Stimulated activated CD8-positive, alpha-beta memory T cell treated with anti-CD3 and anti-CD28 coated beads, Interleukin-15, amount 100 ng/mL, for 1 hour (primary cell): ENCODE measurements around the gene CGNL1.

ENCODE experiments used
- DNase-seq: peaks from one replicate; pipeline ENCODE4 v3.0.0-alpha.2; 2020; ENCODE audit warnings: low read depth

CGNL1 gene

DNA sequence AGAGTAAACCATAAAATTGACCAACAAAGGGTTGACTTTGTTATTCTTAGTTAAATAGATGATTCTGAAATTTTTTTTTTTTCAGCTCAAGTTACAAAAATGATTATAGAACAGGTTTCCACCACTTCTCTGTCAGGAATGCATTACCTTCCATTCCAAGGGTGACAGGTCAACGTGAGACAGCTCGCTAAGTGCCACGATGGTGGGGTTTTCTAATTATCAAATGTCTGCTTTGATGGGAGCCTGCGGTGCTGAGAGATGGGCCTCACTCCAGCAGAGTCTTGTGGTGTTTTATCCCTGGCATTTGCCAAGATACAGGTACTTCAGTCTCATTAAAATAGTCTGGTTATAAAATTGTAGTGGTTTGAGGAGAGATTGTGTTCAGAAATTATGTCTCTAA lies 80.3 kb downstream of the CGNL1 start:
- no peak for DNase-seq

GRCh38 chr15:57457726-57458125 lies 81.4 kb downstream of the CGNL1 start:
- no peak for DNase-seq

GRCh38 chr15:57458356-57458781 lies 82.1 kb downstream of the CGNL1 start:
- DNase-seq: no peak

DNA sequence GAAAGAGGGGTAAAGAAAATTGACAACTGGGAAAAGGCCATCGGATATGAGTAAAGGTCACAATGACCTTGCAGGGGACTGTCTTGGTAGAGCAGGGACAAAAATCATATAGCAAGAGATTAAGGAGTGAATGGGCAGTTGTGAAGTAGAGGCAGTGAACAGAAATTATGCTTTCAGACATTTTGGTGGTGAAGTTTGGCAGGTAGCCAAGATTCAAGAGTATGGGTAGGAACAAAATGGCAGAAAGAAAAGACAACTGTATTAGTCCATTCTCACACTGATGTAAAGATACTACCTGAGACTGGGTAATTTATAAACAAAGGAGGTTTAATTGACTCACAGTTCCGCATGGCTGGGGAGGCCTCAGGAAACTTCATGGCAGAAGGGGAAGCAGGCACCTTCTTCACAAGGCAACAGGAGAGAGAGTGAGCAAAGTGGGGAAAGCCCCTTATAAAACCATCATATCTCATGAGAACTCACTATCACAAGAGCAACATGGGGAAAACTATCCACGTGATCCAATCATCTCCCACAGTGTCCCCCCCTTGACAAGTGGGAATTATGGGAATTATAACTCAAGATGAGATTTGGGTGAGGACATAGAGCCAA lies 84.0 kb downstream of the CGNL1 start:
- no peak for DNase-seq

DNA sequence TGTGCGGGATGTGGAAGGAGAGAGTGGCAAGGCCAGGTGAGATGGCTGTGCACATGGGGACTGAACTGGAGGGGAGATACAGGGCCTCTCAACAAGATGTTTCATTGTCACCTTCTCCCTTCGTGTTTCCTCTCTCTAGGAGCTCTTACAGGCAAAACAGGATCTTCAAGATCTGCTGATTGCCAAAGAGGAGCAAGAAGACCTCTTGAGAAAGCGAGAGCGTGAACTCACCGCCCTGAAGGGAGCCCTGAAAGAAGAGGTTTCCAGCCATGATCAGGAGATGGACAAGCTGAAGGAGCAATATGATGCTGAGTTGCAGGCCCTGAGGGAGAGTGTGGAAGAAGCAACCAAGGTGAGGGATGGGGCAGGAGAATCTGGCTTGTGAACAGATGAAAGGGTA lies 85.2 kb downstream of the CGNL1 start:
- DNase-seq: no peak

DNA sequence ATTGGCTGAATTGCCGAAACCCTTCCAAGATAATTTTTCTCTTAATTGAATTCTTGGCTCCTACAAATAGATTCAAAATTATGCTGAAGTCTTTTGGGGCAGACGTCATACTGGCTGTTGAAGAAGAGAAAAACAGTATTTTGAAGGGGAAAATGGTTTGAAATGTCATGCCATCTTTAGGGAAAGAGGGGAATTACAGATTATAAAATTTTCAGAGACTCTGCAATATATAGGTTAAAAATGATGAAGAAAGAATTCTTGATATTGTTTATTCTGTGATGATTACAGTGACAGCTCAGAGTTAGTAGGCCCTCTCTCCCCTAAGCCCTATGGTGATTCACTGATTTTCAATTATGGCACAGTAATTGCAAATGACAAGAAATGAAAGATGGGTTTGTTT lies 86.1 kb downstream of the CGNL1 start:
- no peak for DNase-seq

- no peak for DNase-seq
These were observed 87.1 kb downstream of the CGNL1 start for GRCh38 chr15:57463360-57463759.

GRCh38 chr15:57464480-57464879 lies 88.2 kb downstream of the CGNL1 start:
- no peak for DNase-seq

- DNase-seq: no peak
These were observed 92.2 kb downstream of the CGNL1 start for GRCh38 chr15:57468486-57468885.

GRCh38 chr15:57470543-57470942 lies 94.2 kb downstream of the CGNL1 start:
- DNase-seq: no peak

DNA sequence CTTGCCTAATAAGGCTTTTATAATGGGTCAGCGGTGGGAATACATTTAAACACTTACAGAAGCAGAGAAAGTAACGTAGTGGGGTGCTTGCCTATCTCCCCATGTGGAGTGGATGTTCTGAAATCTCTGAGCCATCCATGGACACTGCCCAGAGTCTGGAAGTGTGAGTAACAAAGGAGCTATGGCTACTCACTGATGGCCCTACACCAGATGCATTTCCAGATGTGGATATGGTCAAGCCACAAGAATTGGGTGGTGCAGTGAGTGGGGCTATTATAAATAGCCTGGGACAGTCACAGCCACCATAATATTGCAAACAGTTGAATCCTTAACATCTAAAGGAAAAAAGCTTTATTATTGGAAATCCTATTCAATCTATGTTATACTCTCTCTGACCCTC lies 96.6 kb downstream of the CGNL1 start:
- no peak for DNase-seq

DNA sequence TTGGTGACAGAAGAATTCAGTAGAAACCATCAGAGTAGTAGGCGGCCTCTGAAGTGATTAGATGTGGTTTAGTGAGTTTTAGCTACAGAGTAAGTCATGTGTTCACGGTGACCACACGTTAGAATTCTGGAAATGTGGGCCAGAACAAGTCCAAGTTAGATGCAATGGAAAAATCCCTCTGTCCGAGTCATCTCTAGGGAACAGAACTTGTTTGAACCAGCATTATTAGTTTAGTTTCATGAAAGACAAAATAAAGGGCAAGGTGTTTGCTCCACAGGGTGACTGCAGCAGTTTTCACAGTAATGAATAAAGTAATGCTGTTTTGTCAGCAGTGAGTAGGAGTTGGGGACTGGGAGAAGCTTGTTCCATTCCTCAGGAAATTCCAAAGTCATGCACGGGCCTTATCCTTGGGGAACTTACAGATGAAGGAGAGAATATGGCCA lies 100.2 kb downstream of the CGNL1 start:
- DNase-seq: no peak

- no peak for DNase-seq
These were observed 101.6 kb downstream of the CGNL1 start for GRCh38 chr15:57477736-57478522.

GRCh38 chr15:57479005-57479404 lies 102.7 kb downstream of the CGNL1 start:
- no peak for DNase-seq

DNA sequence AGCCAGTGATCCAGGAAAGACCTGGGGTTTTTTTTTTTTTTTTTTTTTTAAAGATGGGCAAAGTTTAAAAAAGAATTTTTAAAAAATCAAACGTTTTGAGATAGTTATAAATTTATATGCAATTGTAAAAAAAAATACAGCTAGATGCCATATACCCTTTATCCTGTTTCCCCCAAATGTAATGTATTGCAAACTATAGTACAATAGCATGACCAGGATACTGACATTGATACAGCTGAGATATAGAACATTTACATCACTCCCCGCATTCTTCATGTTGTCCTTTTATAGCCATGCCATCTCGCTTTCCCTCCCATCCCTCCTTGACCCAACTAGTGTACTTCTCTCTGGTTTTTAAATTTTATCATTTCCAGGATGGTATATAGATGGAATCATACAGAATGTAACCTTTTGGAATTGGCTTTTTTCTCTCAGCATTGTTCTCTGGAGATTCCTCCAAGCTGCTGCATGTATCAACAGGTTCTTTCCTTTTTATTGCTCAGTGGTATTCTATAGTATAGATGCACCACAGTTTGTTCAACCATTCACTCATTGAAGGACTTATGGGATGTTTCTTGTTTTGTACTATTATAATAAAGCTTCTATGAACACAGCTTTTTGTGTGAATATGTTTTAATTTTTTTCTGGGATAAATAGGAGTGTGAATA lies 104.9 kb downstream of the CGNL1 start:
- no peak for DNase-seq

GRCh38 chr15:57485869-57486268 lies 109.6 kb downstream of the CGNL1 start:
- DNase-seq: no peak

DNA sequence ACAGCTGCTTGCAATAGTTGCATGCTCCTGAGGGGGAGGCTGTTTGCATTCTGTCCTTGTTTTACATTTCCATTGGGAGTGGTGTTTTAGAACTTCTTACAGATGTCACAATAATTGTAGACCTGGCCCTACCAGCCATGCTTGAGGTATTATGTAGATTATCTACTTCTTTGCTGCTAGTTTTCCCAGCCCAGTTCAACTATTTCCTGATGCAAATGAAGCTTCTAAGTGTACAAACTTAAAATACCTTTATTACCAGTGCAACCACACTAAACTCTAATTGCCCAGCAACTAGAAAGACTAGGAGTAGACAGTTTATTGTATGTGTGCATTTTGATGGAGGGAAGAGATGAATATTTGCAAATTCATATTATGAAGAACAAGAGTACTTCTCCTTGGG lies 110.5 kb downstream of the CGNL1 start:
- DNase-seq: no peak

GRCh38 chr15:57489122-57489521 lies 112.8 kb downstream of the CGNL1 start:
- no peak for DNase-seq

- DNase-seq: no peak
These were observed 117.0 kb downstream of the CGNL1 start for GRCh38 chr15:57493351-57493750.

- no peak for DNase-seq
These were observed 118.3 kb downstream of the CGNL1 start for GRCh38 chr15:57494581-57494980.

DNA sequence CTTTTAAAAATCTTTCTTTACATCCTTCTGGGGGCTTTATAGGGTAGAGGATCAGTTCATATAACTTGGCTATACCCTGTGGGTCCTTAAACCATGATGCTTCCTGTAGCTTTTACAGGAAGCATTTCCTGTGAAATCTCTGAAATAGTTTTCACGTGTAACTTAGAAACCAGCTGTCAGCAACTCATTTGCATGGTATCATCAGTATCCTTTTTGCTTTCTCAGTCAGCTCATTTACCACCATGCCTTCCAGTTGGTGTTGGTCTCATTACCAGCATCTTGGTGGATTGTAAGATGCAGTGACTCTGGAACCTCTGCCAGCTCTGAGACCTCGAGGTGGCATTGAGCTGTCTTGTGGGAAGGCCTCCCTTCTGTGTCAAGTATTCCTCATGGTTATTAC lies 118.7 kb downstream of the CGNL1 start:
- no peak for DNase-seq

DNA sequence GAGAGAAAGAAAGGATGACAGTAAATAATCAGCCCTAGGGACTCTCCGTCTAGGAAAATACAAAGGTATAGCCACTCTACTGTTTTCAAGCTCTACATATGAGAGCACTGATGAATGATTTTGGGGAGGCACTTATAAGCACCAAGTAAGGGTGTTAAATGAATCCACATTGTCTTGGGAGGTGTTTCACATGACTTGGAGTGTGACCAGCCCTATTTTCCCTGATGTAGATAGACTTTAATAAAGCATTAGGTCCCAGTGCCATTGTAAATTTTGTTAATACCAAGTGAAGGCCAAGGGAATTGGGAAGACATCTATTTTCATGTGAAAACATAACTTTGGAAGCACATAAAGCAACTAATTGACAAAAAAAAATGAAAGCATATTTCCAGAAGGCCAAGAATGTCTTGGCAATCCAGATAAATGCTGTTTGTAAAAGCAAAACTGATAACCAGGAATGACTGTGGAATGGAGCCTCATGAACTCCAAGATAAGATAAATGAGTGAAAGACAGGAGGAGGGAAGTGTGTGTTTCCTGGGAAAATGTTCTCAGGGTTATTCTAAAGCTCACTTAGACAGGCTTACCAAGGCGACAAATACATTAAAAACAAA lies 119.4 kb downstream of the CGNL1 start:
- DNase-seq: no peak

GRCh38 chr15:57496594-57496945 lies 120.3 kb downstream of the CGNL1 start:
- no peak for DNase-seq
